Measurements from ENCODE around the gene AGBL1.

- TF ChIP-seq CTCF (IDR thresholded peaks at IDR 0.05; ENCODE audit: insufficient read depth, low read depth, low read length) (no peak), EZH2 (IDR thresholded peaks at IDR 0.05; ENCODE audit: insufficient read depth, low read length) (no peak)
Measured at GRCh38 chr15:86263230-86263629, 183.6 kb downstream of the AGBL1 start.
